ENCODE data around the gene IMPDH1. TPM values are rescaled to one million over a fixed set of nuclear protein-coding genes. Genes with fewer than 3 reads are reported as not detected.

Gene IMPDH1
- total and polyA plus RNA-seq, 9 of the 15 experiments (the other 6 are each of a cell fraction or from before 2014, with no cell fraction given), result 0.80 to 118 (median 64.3) TPM

GRCh38 chr7:128455543-128456254 lies 45.9 kb upstream of the IMPDH1 start, which contains the start of gene HILPDA (continued):
- TF ChIP-seq BHLHE40 (IDR thresholded peaks at IDR 0.05; ENCODE audit: low read length) (peak; percentile 91), DPF2 (IDR thresholded peaks at IDR 0.05) (peak; percentile 70), NFIC (IDR thresholded peaks at IDR 0.05) (peak; percentile 83), NFE2 (IDR thresholded peaks at IDR 0.05; ENCODE audit: low read depth) (0 out of 2 replicates have a peak, but pooled peaks have one; percentile 16), SREBF2 (CRISPR knock-in tag; IDR thresholded peaks at IDR 0.05) (no peak), CREB3 (tag; conservative IDR thresholded peaks at IDR 0.05; ENCODE audit: low read depth) (0 out of 2 replicates have a peak, but pooled peaks have one; percentile 5), PKNOX1 (IDR thresholded peaks at IDR 0.05) (peak; percentile 42), IFI16 (CRISPR knock-in tag; IDR thresholded peaks at IDR 0.05) (no peak), RB1 (IDR thresholded peaks at IDR 0.05; ENCODE audit: low read depth) (peak; percentile 95), CHD4 (IDR thresholded peaks at IDR 0.05; ENCODE audit: insufficient read depth, insufficient replicate concordance, low read depth, low read length, poor library complexity, severe bottlenecking) (no peak), ZNF41 (CRISPR knock-in tag; conservative IDR thresholded peaks at IDR 0.05) (no peak), FOS (IDR thresholded peaks at IDR 0.05; ENCODE audit: extremely low read depth, insufficient read length) (no peak), STAT6 (CRISPR knock-in tag; IDR thresholded peaks at IDR 0.05) (0 out of 2 replicates have a peak, but pooled peaks have one; percentile 56), ZNF23 (CRISPR knock-in tag; IDR thresholded peaks at IDR 0.05) (no peak), ZBTB34 (CRISPR knock-in tag; IDR thresholded peaks at IDR 0.05) (no peak), CHD2 (IDR thresholded peaks at IDR 0.05; ENCODE audit: low read depth, low read length) (no peak), ZC3H8 (IDR thresholded peaks at IDR 0.05) (no peak), MXD1 (CRISPR knock-in tag; IDR thresholded peaks at IDR 0.05; ENCODE audit: borderline replicate concordance, poor library complexity, severe bottlenecking) (no peak), TRIM24 (IDR thresholded peaks at IDR 0.05) (peak in 1 of 2 experiments; percentile 70; a peak in 3 of 4 replicates), GATAD2B (IDR thresholded peaks at IDR 0.05; ENCODE audit: borderline replicate concordance) (peak; percentile 98), FOXA3 (CRISPR knock-in tag; conservative IDR thresholded peaks at IDR 0.05 in 1 of 2, IDR thresholded peaks at IDR 0.05 in 1 of 2) (no peak), STAT5A (IDR thresholded peaks at IDR 0.05; ENCODE audit: borderline replicate concordance, low read length) (no peak; the same call in 1 of the 2 replicates), KDM5B (IDR thresholded peaks at IDR 0.05; ENCODE audit: insufficient replicate concordance, low read depth, low read length) (peak; percentile 98)
